Measurements from ENCODE around the gene SPATA31E1.
"Not testable (repeated sequence)": the region's sequence is repeated elsewhere in the genome, so short reads cannot be mapped to it uniquely, and the experiment has no call there.

The SPATA31E1 gene

DNA sequence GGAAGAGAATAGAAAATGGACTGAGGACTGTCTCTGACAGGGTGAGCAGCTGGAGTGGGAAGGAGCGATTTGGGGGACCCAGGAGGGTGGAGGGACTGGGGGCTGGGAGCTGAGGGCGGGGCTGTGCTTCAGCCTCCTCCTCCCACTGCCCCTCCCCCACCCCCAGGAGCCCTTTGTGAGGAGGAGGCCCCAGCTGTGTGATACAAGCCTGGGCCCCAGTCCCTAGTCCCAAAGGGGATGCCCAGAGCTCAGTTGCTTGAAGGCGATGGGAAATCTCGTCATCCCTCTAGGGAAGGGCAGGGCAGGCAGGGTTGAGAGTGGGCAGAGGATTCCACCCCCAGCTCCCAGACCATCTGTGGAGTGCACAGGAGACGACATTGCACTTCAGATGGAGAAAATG, at the start of gene SPATA31E1:
Gene SPATA31E1 (plus strand): TSS at position 251 of the 400 bp plus-strand sequence. CDS start 15 bp downstream, at position 266.
- DNase-seq = no peak

DNA sequence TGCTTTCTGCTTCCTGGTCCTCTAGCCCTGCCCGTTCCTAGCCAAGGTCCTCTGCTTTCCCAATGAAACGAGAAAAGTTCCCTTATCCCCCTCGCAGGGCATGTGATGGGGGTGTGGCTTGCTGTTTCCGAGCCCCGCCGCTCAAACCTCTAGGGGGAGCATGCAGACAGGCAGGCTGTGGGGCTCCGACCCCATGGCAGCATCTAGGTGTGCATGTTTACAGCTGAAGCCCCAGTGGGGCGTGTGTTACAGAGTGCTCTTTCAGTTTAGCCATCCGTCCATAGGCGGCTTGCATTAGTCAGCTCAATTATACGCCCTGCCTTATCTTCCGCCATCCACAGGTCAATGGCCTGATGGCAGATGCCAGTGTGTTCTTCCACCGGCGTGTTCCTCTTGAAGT, 48.3 kb upstream of the SPATA31E1 start:
- DNase-seq = peak; percentile 40

DNA sequence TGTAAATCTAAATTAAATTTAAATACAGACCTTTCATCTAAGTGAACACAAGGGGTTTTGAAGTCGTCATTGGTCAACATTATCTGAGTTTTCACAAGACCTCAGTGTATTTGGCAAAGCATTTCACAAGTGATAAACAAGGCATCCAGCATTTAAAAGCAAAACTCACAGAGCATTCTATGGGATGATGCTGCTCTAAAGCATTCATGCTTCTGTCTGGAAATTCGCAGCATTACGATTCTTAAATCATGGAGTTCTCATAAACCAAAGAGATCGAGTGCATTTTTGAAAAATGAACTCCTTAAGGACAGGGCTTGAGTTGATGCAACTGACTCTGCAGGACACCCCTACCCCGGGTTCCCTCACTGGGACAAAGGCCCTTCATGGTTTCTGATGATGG, 46.1 kb upstream of the SPATA31E1 start:
- DNase-seq = no peak

DNA sequence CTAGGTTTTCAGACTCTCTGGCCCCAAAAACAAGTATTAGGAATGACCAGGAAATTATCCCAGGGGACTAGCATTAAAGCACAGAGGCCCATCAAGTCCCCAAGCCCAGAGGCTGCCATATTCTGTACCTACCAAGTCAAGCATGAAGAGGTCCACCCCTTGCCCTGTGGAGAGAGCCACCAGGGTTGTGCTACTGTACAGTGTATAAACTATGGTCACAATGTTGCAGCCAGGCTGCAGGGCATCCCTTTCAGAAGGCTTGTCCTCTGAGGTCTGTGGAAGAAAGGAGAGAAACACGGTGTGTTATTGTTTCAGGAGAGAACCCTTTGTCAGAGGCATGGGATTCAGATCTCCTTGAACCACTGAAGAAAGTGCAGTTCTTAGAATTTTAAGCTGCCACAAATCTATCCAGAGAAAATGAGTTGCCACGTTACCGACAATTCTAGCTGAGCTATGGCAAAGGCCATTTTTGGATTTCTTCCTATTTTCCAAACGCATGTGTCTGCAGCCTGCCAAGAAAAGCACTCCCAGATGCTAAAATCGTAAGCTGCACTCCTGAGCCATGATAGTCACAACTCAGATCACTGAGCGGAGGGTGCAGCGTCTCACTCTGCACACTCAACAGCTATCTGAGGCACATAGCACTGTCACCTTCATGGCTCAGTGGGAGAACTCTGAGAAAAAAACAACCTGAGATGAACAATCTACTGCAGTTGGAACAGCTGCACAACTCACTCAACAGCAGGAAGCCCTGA, 45.5 kb upstream of the SPATA31E1 start:
- DNase-seq = no peak

DNA sequence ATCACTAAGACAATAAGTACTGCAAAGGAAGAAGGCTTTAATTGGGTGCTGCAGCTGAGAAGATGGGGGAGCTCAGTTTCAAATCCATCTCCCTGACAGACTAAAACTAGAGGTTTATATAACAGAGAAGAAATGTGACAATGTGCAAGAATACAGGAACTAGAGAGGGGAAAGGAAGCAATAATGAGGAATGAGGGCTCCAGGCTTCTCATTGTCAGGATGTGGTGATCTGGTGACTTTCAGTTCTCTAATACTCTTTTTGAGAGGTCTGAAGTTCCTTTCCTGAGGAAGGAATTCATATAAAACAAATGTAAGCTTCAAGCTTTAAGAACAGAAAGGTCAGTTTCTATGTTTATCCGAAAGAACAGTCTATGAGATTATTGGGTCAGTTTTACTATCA, 42.5 kb upstream of the SPATA31E1 start:
- DNase-seq = no peak

DNA sequence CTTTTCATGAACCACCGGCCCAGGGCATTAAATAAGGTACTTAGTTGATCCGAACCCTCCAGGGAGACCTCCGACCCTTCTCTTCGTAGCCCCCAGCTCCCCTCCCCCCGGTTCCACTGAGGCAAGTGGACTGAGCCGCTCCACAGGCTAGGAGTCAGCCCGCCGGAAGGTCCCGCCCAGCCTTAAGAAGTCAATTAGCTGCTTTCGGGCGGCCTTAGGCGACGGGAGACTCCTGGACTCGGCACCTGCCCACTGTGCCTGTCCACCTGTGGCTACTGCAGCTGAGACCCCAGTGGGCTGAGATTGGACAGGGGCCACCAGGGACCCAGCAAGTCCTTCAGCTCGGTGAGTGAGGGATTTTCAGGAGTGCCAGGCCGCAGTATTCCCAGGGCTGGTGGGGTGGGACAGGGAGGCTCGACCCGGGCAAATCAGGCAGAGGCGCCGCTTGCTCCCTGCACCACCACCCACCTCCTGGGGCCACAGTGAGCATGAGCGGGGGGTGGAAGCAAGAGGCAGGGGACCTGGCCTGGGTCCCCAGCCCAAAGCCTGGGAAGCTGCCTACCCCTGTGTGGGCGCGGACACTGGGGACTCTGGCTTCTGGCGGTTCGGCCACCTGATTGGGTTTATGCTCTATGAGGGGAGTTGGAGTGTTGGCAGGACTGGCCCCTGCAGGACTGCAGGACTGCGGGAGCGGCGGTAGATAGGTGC, 39.6 kb upstream of the SPATA31E1 start:
- no peak for DNase-seq

DNA sequence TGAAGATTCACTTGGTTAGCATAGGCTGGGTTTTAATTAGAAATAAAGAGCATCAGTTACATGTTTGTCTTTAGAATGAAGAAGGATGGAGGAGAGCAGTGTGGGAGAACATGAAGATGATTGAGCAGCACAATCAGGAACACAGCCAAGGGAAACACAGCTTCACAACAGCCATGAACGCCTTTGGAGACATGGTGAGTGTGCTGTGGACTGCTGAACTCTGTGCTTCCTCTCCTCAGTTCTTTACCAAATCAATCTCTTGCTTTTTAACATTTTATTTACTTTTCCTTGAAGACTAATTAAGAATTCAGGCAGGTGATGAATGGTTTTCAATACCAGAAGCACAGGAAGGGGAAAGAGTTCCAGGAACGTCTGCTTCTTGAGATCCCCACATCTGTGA, 38.2 kb upstream of the SPATA31E1 start:
- DNase-seq = no peak

DNA sequence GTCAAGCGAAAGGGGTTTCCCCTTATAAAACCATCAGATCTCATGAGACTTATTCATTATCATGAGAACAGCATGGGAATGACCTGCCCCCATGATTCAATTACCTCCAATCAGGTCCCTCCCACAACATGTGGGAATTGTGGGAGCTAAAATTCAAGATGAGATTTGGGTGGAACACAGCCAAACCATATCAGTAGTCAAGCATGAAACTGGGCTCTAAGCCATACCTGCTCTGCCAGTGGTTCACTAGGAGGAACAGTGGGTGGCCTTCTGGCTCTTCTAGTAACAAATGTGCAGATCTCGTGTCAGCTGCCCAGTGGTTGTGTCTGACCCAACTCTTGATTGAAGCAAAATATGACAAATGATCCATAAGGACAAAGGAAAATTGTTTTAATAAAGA, 34.9 kb upstream of the SPATA31E1 start:
- DNase-seq = not testable (repeated sequence)

DNA sequence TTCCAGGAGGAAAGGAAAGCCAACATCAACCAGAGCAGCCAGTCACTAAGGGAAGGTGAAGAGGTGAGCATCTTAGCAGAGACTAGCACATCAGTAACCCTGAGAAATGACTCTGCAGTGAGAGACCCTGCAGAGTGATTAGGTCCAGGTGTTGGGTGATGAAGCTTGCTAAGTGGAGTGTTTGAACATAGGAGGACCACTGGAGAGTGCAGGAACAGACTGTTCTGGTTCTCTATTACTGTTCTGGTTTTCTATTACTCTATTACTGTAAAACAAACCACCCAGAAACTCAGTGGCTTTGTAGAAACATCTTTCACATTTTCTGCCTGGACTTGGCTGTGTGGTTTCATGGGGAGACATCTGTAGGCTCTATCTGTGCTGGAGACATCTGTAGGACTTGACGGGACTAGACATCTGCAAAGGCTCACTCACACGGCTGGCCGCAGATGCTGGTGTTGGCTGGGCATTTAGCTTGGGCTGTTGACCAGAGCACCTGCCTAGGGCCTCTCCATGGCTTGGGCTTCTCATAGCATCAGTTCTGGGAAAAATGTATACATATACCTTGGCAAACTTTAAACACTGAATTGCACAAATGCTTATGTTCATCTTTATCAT, 33.4 kb upstream of the SPATA31E1 start:
- no peak for DNase-seq

DNA sequence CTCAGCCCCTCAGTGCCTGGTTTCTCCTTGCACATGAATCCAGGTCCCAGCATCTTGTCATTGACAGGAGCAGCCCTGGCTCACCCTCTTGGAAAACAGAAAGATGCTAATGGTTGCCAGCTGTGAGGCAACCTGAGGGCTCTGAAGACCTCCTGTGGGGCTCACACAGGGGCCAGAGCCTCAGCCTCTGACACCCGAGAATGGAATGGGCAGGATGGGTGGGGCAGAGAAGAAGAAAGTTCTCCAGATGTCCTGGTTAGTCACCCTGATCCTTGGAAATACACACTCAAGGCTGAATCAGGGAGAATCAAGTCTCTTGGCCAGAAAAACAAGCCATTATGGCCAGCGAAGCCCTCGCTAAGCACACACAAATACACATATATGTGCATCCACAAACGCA, 32.3 kb upstream of the SPATA31E1 start:
- no peak for DNase-seq

DNA sequence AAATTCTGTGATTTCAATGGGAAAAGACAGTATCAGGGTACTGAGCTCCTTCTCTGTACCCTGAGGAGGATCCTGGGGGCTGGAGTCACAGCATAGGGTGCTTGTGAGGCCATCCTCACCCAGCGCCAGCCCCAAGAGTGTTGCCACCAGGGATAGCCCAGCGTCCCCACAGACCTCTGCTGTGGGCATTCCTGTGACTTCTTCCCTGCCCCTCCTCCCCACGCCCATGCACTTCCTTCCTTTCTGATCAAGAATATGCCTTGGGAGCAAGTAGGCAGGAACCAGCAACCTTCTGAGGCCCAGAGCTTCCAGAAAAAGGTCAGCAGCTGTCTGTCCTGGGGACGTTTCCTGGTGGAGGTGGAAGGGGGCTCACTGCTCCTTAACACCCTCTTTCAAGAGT, 31.5 kb upstream of the SPATA31E1 start:
- DNase-seq = not testable (repeated sequence)

DNA sequence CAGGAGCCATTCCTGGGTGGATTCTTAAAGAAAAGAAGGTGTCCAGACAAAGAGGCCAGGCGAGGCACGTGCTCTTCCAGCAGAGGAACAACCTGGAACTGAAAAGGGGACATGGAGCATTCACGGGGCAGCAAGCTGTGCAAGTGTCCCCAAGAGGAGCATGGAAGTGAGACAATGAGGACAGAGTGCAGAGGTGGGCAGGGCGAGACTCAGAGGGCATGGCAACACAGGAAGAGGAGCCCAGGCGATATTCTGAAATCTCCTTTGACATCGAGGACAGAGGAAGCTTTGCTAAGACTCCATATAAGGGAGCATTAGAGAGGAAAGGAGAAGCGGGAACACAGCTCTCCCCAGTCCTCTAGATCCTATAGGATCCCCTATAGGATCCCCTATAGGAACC, 29.4 kb upstream of the SPATA31E1 start:
- DNase-seq = no peak

DNA sequence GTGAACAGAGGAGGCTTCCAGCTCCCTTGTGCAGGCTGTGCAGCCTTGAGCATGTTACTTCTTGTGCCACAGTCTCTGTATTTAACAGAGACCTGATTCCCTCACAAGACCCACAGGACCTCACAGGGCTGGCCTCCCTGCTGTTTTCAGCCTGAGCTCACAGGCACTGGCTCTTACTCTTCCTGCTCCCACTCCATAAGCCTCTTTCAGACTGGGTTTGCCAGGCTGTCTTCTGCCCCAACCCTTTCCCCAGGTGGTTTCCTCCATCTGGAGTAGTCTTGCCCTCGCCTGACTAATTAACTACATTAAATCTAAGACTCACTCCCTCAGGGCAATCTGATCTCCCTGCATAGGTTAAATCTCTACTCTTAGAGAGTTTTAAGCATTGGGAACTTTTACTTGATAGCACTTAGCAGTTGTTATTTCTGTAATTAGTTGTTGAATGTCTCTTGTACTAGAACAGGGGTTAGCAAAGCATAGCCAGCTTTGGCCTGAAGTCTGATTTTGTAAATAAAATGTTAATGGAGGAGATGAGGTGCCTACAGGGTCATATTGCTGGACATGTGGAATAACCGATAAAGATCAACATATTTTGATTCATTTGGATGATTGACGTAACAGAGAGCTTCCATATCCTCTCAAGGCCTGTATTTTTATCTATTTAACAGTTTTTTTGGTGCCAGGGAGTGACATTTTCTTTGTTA, 28.6 kb upstream of the SPATA31E1 start:
- DNase-seq = no peak

DNA sequence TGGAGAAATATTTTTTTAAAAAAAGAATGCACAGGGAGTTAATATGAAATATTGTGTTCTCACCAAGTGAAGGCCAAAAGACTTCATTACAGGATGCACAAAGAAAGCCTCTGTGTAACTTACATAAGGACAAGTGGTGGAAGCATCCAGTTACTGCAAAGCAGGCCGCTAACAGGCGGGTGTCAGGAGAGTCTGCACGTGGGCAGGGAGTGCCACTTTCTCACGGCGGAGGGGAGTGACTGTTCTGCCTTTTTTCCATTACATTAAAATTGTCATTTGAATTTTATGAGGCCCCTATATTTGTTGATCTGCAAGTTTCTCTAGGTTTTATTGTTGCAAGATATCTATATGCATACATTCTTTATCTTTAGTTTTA, 28.1 kb upstream of the SPATA31E1 start:
- no peak for DNase-seq

DNA sequence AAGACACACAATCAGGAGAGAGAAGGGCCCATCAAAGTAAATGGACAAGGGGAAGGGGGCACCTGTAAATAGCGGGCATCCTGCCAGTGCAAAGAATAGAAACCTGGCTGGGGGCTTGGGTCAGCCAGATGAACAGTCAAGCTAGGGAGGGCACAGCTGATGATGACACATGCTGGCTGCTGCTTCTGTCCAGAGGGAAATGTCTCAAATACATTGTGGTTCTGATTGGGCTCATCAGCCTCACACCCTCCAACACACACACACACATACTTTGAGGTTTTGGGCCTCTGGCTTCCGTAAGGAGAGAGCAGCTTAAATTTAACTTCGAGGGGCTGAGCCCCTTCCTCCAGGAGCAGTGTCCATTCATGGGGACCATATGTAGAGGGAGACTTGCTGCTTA, 27.6 kb upstream of the SPATA31E1 start:
- DNase-seq = no peak

DNA sequence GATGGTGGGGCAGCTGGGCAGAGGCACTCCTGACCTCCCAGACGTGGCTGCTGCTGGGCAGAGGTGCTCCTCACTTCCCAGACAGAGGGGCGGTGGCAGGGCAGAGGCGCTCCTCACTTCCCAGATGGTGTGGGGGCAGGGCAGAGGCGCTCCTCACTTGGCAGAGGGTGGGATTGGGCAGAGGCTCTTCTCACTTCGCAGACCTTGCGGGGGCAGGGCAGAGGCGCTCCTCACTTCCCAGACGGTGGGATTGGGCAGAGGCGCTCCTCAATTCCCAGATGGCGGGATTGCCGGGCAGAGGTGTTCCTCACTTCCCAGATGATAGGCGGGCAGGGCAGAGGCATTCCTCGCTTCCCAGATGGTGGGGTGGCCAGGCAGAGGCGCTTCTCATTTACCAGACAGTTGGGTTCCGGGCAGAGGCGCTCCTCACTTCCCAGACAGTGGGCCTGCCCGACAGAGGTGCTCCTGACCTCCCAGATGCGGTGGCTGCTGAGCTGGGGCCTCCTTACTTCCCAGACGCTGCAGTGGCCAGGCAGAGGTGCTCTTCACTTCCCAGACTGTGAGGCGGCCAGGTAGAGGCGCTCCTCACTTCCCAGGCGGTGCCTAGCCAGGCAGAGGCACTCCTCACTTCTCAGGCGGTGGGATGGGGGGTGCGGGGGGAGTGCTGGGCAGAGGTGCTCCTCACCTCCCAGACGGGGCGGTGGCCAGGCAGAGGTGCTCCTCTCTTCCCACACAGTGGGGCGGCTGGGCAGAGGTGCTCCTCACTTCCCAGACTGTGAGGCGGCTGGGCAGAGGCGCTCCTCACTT, 25.3 kb upstream of the SPATA31E1 start:
- no peak for DNase-seq

DNA sequence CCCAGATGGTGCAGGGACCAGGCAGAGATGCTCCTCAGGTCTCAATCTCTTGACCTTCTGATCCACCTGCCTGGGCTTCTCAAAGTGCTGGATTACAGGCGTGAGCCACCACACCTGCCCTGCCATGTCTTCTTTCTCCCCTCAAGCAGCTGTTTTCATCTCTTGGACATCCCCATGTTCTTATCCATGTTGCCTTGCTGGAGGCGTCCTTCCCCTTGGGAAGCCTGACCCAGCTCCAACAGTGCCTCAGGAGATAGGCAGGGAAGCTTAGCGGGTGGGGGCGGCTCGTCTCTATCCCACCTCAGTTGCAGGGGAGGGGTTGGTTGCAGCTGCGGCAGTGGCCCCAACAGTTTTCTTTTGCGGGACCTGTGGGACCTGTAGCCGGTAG, 24.7 kb upstream of the SPATA31E1 start:
- DNase-seq = no peak

DNA sequence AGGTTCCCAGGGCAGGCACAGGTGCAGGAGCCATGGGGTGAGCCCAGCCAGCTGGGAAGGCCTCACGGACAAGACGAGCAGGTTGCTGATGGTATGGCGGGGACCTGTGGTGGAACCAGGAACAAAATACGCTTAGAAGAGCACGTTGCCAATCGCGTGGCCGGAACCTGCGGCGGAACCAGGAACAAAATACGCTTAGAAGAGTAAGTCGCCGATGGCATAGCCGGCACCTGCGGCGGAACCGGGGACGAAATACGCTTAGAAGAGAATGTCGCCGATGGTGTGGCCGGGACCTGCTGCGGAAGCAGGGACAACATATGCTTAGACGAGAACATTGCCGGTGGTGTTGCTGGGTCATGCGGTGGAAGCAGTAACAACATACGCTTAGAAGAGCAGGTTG, 23.5 kb upstream of the SPATA31E1 start:
- DNase-seq = no peak

DNA sequence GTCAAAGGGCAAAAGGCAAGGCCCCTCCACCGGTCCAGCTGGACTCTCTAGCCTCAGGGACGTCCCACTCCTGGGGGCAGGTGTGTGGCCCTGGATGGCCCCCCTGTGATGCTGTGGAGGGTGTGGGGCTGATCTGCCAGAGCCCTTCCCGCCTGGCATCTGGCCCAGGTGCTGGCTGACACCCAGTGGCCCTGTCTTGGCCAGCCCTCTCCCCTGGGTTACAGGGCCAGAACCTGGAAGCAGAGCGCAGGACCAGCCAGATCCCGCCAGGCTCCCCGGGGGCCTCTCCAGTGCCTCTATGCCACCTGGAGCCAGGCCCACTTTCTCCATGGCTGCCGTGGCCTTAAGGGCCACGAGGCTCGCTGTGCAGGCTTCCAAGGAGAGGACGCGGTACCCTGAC, 22.9 kb upstream of the SPATA31E1 start:
- no peak for DNase-seq

DNA sequence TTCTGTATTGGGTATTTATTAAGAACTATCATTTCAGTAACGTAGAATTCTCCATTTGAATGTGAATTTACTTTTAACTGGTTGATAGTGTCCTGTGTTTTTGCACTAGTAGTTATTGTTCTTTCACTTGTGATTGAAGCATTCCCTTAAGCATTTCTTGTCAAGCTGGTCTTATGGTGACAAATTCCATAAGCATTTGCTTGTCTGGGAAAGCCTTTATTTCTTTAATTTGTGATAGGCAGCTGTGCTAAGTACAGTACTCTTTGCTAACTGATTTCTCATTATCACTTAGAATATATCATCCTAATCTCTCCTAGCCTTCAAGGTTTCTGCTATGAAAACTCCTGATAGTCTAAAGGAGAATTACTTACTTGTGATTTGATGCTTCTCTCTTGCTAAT, 21.3 kb upstream of the SPATA31E1 start:
- no peak for DNase-seq

DNA sequence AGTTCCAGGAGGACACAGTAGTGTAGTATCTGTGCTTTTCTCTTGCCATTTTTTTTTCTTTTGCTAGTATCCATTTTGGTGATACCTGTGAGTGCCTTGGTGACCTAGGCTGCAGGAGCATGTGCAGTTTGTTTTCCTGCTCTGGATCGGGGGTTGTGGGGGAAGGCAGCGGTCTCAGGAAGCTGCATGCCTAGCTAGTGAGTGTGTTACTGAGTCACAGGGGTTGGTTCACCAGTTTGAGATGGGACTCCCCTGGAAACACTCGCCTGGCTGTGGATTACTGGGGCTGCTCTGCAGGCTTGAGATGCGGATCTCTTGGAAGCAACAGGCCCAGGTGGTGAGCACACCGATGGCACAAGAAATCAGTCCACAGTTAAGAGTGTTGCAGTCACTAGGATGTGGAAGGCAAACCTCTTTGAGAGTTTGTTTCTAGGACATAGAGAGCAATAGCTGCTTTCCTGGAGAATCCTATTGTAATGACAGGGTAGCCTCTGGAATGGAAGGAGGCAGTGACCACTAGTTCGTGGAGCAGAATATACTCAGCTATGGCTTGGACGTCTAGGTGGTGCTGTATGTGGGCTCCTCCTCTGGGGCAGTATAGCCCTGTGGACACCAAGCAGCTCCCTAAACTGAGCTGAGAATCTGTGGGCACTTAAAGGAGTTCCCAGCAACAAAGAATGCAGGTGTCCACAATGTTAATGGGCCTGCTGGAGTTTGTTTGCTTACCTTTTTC, 20.0 kb upstream of the SPATA31E1 start:
- DNase-seq = no peak

DNA sequence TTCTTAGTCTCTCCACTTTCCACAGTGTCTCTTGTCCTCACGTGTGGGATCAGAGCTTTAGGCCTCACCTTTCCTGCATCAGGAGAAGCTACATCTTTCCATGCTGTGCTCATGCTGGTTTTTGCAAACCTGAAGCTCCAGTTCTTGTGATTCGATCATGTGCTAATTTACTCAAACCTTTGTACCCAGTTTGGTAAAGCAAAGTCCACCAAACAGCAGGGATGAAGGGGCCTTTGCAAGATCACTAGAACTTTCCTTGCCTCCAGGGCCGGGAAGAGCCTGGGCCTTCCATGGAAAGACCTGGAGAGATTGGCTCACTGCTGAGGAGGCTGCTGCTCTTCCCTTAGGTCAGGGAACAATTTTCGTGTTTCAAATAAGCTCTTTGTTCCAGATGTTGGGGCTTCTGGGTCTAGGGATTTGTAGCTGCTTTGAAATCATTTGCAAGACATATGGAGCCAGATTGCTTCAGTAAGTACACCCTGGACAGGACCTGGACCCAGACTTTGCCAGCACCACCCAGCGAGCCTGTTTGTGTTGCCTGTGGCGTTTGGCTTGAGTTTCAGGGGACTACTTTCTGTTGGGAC, 18.7 kb upstream of the SPATA31E1 start:
- DNase-seq = no peak
